Measurements from ENCODE around the gene SCN4A.

GRCh38 chr17:64001091-64001579, 28.4 kb upstream of the SCN4A start:
- TF ChIP-seq, protein P1, sequence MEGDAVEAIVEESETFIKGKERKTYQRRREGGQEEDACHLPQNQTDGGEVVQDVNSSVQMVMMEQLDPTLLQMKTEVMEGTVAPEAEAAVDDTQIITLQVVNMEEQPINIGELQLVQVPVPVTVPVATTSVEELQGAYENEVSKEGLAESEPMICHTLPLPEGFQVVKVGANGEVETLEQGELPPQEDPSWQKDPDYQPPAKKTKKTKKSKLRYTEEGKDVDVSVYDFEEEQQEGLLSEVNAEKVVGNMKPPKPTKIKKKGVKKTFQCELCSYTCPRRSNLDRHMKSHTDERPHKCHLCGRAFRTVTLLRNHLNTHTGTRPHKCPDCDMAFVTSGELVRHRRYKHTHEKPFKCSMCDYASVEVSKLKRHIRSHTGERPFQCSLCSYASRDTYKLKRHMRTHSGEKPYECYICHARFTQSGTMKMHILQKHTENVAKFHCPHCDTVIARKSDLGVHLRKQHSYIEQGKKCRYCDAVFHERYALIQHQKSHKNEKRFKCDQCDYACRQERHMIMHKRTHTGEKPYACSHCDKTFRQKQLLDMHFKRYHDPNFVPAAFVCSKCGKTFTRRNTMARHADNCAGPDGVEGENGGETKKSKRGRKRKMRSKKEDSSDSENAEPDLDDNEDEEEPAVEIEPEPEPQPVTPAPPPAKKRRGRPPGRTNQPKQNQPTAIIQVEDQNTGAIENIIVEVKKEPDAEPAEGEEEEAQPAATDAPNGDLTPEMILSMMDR (IDR thresholded peaks at IDR 0.05; ENCODE audit: insufficient read depth, low read depth, low read length) = no peak
- TF ChIP-seq EZH2 (IDR thresholded peaks at IDR 0.05; ENCODE audit: insufficient read depth, low read length) = no peak

Data from astrocyte (in vitro differentiated cells and primary cell).